ENCODE data around the gene RALGPS1.

DNA sequence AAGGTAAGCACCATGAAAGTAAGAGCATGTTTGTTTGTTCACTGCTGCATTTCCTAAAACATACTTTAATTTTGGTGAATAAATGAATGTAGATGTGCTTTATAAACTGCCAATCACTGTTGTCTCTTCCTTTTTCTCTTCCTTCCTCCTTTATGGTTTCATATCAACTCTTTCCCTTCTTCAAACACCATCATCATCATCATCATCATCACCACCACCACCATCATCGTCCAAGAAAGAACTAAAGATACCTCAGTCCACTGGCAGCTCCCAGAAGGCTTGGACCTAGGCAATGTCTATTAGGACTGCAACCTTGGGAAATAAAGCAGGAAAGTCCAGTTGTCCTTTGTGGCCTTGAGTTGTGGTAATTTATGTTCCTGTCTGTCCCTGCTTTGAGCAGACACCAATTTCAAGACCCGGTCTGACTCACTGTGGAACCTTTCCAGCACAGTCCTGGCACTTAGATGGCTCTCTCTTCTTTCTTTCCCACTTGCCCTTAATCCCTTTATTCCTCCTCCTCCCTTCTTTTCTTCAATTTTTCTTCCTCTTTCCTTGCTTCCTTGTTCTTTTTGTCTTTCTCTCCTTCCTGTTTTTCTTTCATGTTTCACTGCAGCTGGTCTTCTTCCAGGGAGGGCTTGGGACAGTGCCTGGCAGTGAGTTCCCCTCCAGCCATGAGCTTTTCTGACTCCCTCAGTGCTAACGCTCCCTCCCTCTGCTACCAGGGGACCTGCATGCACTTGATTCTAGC is 108.5 kb downstream of the RALGPS1 start:
- TF ChIP-seq, protein P1, sequence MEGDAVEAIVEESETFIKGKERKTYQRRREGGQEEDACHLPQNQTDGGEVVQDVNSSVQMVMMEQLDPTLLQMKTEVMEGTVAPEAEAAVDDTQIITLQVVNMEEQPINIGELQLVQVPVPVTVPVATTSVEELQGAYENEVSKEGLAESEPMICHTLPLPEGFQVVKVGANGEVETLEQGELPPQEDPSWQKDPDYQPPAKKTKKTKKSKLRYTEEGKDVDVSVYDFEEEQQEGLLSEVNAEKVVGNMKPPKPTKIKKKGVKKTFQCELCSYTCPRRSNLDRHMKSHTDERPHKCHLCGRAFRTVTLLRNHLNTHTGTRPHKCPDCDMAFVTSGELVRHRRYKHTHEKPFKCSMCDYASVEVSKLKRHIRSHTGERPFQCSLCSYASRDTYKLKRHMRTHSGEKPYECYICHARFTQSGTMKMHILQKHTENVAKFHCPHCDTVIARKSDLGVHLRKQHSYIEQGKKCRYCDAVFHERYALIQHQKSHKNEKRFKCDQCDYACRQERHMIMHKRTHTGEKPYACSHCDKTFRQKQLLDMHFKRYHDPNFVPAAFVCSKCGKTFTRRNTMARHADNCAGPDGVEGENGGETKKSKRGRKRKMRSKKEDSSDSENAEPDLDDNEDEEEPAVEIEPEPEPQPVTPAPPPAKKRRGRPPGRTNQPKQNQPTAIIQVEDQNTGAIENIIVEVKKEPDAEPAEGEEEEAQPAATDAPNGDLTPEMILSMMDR (IDR thresholded peaks at IDR 0.05): no peak
- TF ChIP-seq POLR2A (IDR thresholded peaks at IDR 0.05): no peak
